Astrocyte (in vitro differentiated cells and primary cell): Measurements from ENCODE around the gene C1orf50.

Experiments used
- CTCF ChIP-seq: IDR thresholded peaks from 2 replicates; pipeline ENCODE4 v1.5.1; 2011; ENCODE audit warnings: low read depth, mild to moderate bottlenecking, inconsistent platforms, low read length, moderate library complexity; ENCODE audit not compliant: insufficient read depth
- EZH2 ChIP-seq: IDR thresholded peaks from 2 replicates; pipeline ENCODE4 v1.6.1; 2012; ENCODE audit warnings: mild to moderate bottlenecking, low read length, inconsistent platforms; ENCODE audit not compliant: insufficient read depth

DNA sequence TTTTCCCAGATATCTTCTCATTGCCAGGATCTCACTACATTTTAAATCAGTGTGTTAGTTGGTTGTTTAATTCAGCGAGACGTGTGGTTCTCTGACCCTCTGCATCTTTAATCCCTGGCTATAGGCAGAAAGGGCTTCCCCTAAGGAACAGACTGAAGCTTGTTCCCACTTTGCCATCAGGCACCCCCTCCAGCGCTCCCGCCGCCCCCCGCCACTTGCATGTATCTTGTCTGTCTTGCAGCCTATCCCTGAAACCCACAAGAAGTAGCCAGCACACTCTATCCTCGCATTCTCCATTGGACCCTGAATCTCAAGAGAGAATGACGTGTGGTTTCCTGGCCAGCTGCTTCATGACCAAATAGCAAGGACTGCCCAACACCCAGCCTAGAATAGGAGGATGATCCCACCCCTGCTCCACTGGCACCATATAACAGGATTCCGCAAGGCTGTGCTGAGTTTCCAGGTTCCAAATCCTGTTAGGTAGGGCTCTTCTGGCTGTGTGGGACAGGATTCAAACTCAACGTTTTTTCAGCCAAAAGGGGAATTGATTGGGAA lies 34.8 kb upstream of the C1orf50 start:
- no peak for TF ChIP-seq CTCF
- no peak for TF ChIP-seq EZH2
